ENCODE results near the gene JUNB. TPM values are rescaled to one million over a fixed set of nuclear protein-coding genes. Genes with fewer than 3 reads are reported as not detected.
"Not testable (repeated sequence)": the region's sequence is repeated elsewhere in the genome, so short reads cannot be mapped to it uniquely, and the experiment has no call there.

Gene JUNB
- total RNA-seq, 3 donors from 2014 or later: 170 to 191 (median 191) TPM

GRCh38 chr19:12806242-12807081 lies 15.2 kb downstream of the JUNB start, which contains the start of gene RNASEH2A:
RNASEH2A (plus strand) TSS chr19:12806584; CDS start chr19:12806674, 90 bp downstream.
- TF ChIP-seq, protein P1, sequence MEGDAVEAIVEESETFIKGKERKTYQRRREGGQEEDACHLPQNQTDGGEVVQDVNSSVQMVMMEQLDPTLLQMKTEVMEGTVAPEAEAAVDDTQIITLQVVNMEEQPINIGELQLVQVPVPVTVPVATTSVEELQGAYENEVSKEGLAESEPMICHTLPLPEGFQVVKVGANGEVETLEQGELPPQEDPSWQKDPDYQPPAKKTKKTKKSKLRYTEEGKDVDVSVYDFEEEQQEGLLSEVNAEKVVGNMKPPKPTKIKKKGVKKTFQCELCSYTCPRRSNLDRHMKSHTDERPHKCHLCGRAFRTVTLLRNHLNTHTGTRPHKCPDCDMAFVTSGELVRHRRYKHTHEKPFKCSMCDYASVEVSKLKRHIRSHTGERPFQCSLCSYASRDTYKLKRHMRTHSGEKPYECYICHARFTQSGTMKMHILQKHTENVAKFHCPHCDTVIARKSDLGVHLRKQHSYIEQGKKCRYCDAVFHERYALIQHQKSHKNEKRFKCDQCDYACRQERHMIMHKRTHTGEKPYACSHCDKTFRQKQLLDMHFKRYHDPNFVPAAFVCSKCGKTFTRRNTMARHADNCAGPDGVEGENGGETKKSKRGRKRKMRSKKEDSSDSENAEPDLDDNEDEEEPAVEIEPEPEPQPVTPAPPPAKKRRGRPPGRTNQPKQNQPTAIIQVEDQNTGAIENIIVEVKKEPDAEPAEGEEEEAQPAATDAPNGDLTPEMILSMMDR (IDR thresholded peaks at IDR 0.05): no peak
- Histone ChIP-seq H3K9me3 (no peaks in the 10 kb centered on the region), H3K4me3 (peak within 1 kb of the TSS; percentile 20), H3K36me3 (ENCODE audit: low read depth) (no peaks in the 10 kb centered on the region), H3K4me1 (ENCODE audit: low read depth) (peaks cover 8% of the 10 kb centered on the region)
- DNase-seq: peak; percentile 93
- intact Hi-C loops (cut with DNase I, micrococcal nuclease): no loop called here
- ATAC-seq: peak; percentile 87

- no peak for ATAC-seq
- no peak for DNase-seq
- intact Hi-C loops (cut with DNase I, micrococcal nuclease): no loop called here
- Histone ChIP-seq H3K36me3 (ENCODE audit: low read depth) (no peaks in the 10 kb centered on the region), H3K4me3 (no peak overlapping the region), H3K9me3 (no peaks in the 10 kb centered on the region), H3K4me1 (ENCODE audit: low read depth) (no peaks in the 10 kb centered on the region)
- TF ChIP-seq, protein P1 (IDR thresholded peaks at IDR 0.05): no peak
These were observed 23.8 kb downstream of the JUNB start for GRCh38 chr19:12815088-12815487.

GRCh38 chr19:12817188-12817587 lies 25.9 kb downstream of the JUNB start:
- H3K4me3 ChIP-seq; ATAC-seq; H3K4me1 ChIP-seq (ENCODE audit: low read depth); H3K36me3 ChIP-seq (ENCODE audit: low read depth); H3K9me3 ChIP-seq; intact Hi-C loops (cut with DNase I, micrococcal nuclease); DNase-seq: not testable (repeated sequence)

DNA sequence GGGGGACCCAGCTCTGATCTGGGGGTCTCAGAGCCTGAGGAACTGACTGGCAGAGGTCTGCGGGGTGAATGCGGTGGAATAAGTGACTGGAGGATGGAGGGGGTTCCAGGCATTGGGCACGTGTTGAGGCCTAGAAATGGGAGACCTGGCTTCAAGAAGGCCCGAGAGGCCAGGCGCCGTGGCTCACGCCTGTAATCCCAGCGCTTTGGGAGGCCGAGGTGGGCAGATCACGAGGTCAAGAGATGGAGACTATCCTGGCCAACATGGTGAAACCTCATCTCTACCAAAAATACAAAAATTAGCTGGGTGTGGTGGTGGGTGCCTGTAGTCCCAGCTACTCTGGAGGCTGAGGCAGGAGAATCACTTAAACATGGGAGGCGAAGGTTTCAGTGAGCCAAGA lies 26.5 kb downstream of the JUNB start:
- H3K9me3 ChIP-seq; DNase-seq; H3K4me3 ChIP-seq; intact Hi-C loops (cut with DNase I, micrococcal nuclease); ATAC-seq; H3K4me1 ChIP-seq (ENCODE audit: low read depth); H3K36me3 ChIP-seq (ENCODE audit: low read depth): not testable (repeated sequence)

DNA sequence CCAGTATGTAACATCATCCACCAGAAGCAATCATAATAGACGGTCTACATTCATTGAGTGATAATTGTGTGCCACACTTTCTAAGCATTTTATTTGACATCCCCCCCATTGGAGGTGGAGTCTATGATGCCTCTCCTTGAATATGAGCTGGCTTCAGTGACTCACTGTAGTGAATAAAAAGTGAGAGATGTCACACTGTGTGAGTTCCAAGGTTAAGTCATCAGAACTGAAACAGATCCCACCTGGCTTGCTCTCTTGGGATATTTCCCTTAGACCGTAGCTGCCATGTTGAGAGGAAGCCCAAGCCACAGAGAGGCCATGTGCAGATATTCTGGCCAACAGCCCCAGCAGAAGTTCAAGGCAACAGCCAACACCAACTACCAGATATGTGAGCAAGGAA lies 30.5 kb downstream of the JUNB start:
- no peak for DNase-seq
- TF ChIP-seq, protein P1 (IDR thresholded peaks at IDR 0.05): no peak
- intact Hi-C loops (cut with DNase I, micrococcal nuclease): no loop called here
- no peak for ATAC-seq
- Histone ChIP-seq H3K9me3 (no peaks in the 10 kb centered on the region), H3K4me3 (no peak overlapping the region), H3K36me3 (ENCODE audit: low read depth) (no peaks in the 10 kb centered on the region), H3K4me1 (ENCODE audit: low read depth) (no peaks in the 10 kb centered on the region)

GRCh38 chr19:12825254-12826131 lies 34.2 kb downstream of the JUNB start:
- no peak overlapping the region for H3K4me3 ChIP-seq
- no peaks in the 10 kb centered on the region for H3K9me3 ChIP-seq
- no peaks in the 10 kb centered on the region for H3K36me3 ChIP-seq (ENCODE audit: low read depth)
- ATAC-seq (peak; percentile 61), DNase-seq (peak in 1 of 3 donors; percentile 48)
- H3K4me1 ChIP-seq (ENCODE audit: low read depth): peaks cover 3% of the 10 kb centered on the region
- TF ChIP-seq, protein P1 (IDR thresholded peaks at IDR 0.05): peak; percentile 16
- intact Hi-C loops (cut with DNase I, micrococcal nuclease): no loop called here
